HCT116 (cell line): Measurements from ENCODE around the gene LGALS4. TPM values are rescaled to one million over a fixed set of nuclear protein-coding genes. Genes with fewer than 3 reads are reported as not detected.

Source experiments
- ATAC-seq: fragments of 200-7000 bp; cut with Tn5 transposase; 2 replicates; pipeline ENCODE4 v1.9.1; 2020; ENCODE audit warnings: mild to moderate bottlenecking, moderate library complexity
- BruUV-seq: library from RNA; stranded (reverse); fragments of 400-500 nt; replicated peaks from 2 replicates; lab custom pipeline; 2021; lab: Mats Ljungman, UMichigan
- CTCF ChIA-PET: fragments of 300-600 bp; sonication (Branson Sonifier 250); formaldehyde crosslinking; loops from one replicate; lab custom pipeline; 2021; ENCODE audit warnings: antibody characterized with exemption; lab: Charles Lee
- POLR2A ChIA-PET: fragments of 300-600, 350-600 bp; sonication (Branson Sonifier 250); formaldehyde crosslinking; loops from one replicate; lab custom pipeline; 2021; ENCODE audit warnings: antibody characterized with exemption; lab: Charles Lee
- RAD21 ChIA-PET, 2 experiments: fragments of 300-600 bp; sonication (Branson Sonifier 250); formaldehyde crosslinking; loops; one replicate each; lab custom pipeline; 2023; ENCODE audit warnings: low total read pairs in 2 of 2; ENCODE audit not compliant: uncharacterized antibody in 2 of 2, unreplicated experiment in 2 of 2, low non-redundant PET in 1 of 2; lab: Charles Lee
- DNase-seq: peaks from one replicate; pipeline ENCODE4 v3.0.0-alpha.2; 2010; ENCODE audit warnings: low read depth, low spot score
- H2AFZ ChIP-seq: fragments of 200-600 bp; shearing (Covaris generic), sonication (generic); 2 replicates; pipeline ENCODE4 v1.6.1; 2017; ENCODE audit warnings: low read depth, mixed run types, mixed read lengths, antibody characterized with exemption, low read length; ENCODE audit not compliant: poor library complexity, severe bottlenecking
- H3K27ac ChIP-seq: 2 replicates; pipeline ENCODE4 v1.5.1; 2012; ENCODE audit warnings: low read depth, low read length
- H3K27me3 ChIP-seq: fragments of 200-600 bp; sonication (generic); 2 replicates; pipeline ENCODE4 v1.6.1; 2016; ENCODE audit warnings: mixed run types, low read length, mixed read lengths; ENCODE audit not compliant: insufficient read depth
- H3K36me3 ChIP-seq, 2 experiments: fragments of 200-500 bp in 1 of 2; fragments of 200-600 bp in 1 of 2; sonication (Bioruptor generic) in 1 of 2; sonication (generic) in 1 of 2; 2 replicates each; pipeline versions ENCODE4 v1.5.1 to v1.6.1; 2014 to 2016; ENCODE audit warnings: low read length in 2 of 2, inconsistent platforms in 1 of 2, mixed read lengths in 1 of 2, mixed run types in 1 of 2; ENCODE audit not compliant: insufficient read depth in 2 of 2, control insufficient read depth in 1 of 2
- H3K4me1 ChIP-seq, 2 experiments: fragments of 200-600 bp in 1 of 2; sonication (generic) in 1 of 2; 2 replicates each; pipeline versions ENCODE4 v1.5.1 to v1.6.1; 2012 to 2017; ENCODE audit warnings: low read length in 2 of 2, inconsistent platforms in 1 of 2, mild to moderate bottlenecking in 1 of 2, mixed read lengths in 1 of 2, mixed run types in 1 of 2, moderate library complexity in 1 of 2; ENCODE audit not compliant: insufficient read depth in 2 of 2, control insufficient read depth in 1 of 2
- H3K4me2 ChIP-seq: fragments of 200-600 bp; sonication (generic); 2 replicates; pipeline ENCODE4 v1.6.1; 2017; ENCODE audit warnings: mixed run types, low read length, mixed read lengths
- H3K4me3 ChIP-seq, 2 experiments: fragments of 200-600 bp in 1 of 2; sonication (generic) in 1 of 2; replicated peaks in 1 of 2; 2 replicates each; pipeline ENCODE4 v1.5.1; 2011 to 2016; ENCODE audit warnings: low read length in 2 of 2, control low read depth in 1 of 2, low read depth in 1 of 2, mild to moderate bottlenecking in 1 of 2, mixed read lengths in 1 of 2, mixed run types in 1 of 2
- H3K79me2 ChIP-seq: fragments of 200-600 bp; sonication (generic); 2 replicates; pipeline ENCODE4 v1.6.1; 2017; ENCODE audit warnings: mild to moderate bottlenecking, mixed run types, low read length, moderate library complexity, mixed read lengths; ENCODE audit not compliant: insufficient read depth
- H3K9ac ChIP-seq: fragments of 200-600 bp; sonication (generic); 2 replicates; pipeline ENCODE4 v1.6.1; 2016; ENCODE audit warnings: low read length, mixed read lengths
- H3K9me2 ChIP-seq: fragments of 200-600 bp; sonication (generic), shearing (Covaris generic); 2 replicates; pipeline ENCODE4 v1.6.1; 2017; ENCODE audit warnings: mixed run types, mild to moderate bottlenecking, moderate library complexity; ENCODE audit not compliant: insufficient read depth
- H3K9me3 ChIP-seq, 2 experiments: fragments of 200-500 bp in 1 of 2; fragments of 200-600 bp in 1 of 2; sonication (Bioruptor generic) in 1 of 2; sonication (generic) in 1 of 2; 2 replicates each; pipeline ENCODE4 v1.6.1; 2014 to 2017; ENCODE audit warnings: low read length in 2 of 2, mixed read lengths in 2 of 2, inconsistent platforms in 1 of 2, low read depth in 1 of 2, mild to moderate bottlenecking in 1 of 2, mixed run types in 1 of 2, moderate library complexity in 1 of 2; ENCODE audit not compliant: control insufficient read depth in 1 of 2, insufficient read depth in 1 of 2
- H4K20me1 ChIP-seq: fragments of 200-600 bp; sonication (generic), shearing (Covaris generic); 2 replicates; pipeline ENCODE4 v1.6.1; 2017; ENCODE audit warnings: mixed run types, mild to moderate bottlenecking, moderate library complexity; ENCODE audit not compliant: insufficient read depth
- ATF3 ChIP-seq: IDR thresholded peaks from 2 replicates; pipeline ENCODE4 v1.6.1; 2012
- CBX3 ChIP-seq: IDR thresholded peaks from 2 replicates; pipeline ENCODE4 v1.6.1; 2012; ENCODE audit warnings: low read depth
- EGR1 ChIP-seq: IDR thresholded peaks from 2 replicates; pipeline ENCODE4 v1.6.1; 2012; ENCODE audit warnings: low read depth
- ELF1 ChIP-seq: IDR thresholded peaks from 2 replicates; pipeline ENCODE4 v1.6.1; 2012; ENCODE audit warnings: low read depth, borderline replicate concordance
- EZH2phosphoT487 ChIP-seq: fragments of 200-600 bp; IDR thresholded peaks from 2 replicates; pipeline ENCODE4 v1.6.1; 2018; ENCODE audit warnings: antibody characterized with exemption, borderline replicate concordance
- FOSL1 ChIP-seq: IDR thresholded peaks from 2 replicates; pipeline ENCODE4 v1.6.1; 2012; ENCODE audit warnings: low read depth
- POLR2A ChIP-seq: IDR thresholded peaks from 2 replicates; pipeline ENCODE4 v1.7.0; 2011; ENCODE audit warnings: borderline replicate concordance; ENCODE audit not compliant: insufficient read depth, insufficient read length; ENCODE audit errors: extremely low read depth
- POLR2AphosphoS5 ChIP-seq: IDR thresholded peaks from 2 replicates; pipeline ENCODE4 v1.6.1; 2011; ENCODE audit warnings: mild to moderate bottlenecking, low read depth, low read length, moderate library complexity
- RAD21 ChIP-seq: IDR thresholded peaks from 2 replicates; pipeline ENCODE4 v1.6.1; 2012; ENCODE audit warnings: low read depth, mild to moderate bottlenecking
- REST ChIP-seq: IDR thresholded peaks from 2 replicates; pipeline ENCODE4 v1.6.1; 2012; ENCODE audit warnings: low read depth
- SIN3A ChIP-seq: IDR thresholded peaks from 2 replicates; pipeline ENCODE4 v1.6.1; 2012; ENCODE audit warnings: low read depth
- SRF ChIP-seq: IDR thresholded peaks from 2 replicates; pipeline ENCODE4 v1.6.1; 2012; ENCODE audit warnings: low read depth
- YY1 ChIP-seq: IDR thresholded peaks from 2 replicates; pipeline ENCODE4 v1.6.1; 2011; ENCODE audit warnings: low read length, low read depth, moderate library complexity, mild to moderate bottlenecking; ENCODE audit not compliant: insufficient replicate concordance; ENCODE audit errors: extremely low read depth
- ZNF274 ChIP-seq: fragments of 200-500 bp; sonication (Bioruptor generic); IDR thresholded peaks from 2 replicates; pipeline ENCODE4 v1.6.1; 2014; ENCODE audit warnings: mild to moderate bottlenecking, low read depth, low read length, inconsistent platforms
- intact Hi-C: fragments of 100-400 bp; cut with micrococcal nuclease; formaldehyde crosslinking; loops from 2 replicates; pipeline ENCODE4 v1.10.0; 2022
- total RNA-seq: library from RNA; stranded (reverse); gene quantifications from one replicate; pipeline ENCODE4 v1.2.1, GENCODE V29; 2021; ENCODE audit not compliant: unreplicated experiment

LGALS4 gene
- total RNA-seq, 1 experiment from 2014 or later = 0.86 TPM

DNA sequence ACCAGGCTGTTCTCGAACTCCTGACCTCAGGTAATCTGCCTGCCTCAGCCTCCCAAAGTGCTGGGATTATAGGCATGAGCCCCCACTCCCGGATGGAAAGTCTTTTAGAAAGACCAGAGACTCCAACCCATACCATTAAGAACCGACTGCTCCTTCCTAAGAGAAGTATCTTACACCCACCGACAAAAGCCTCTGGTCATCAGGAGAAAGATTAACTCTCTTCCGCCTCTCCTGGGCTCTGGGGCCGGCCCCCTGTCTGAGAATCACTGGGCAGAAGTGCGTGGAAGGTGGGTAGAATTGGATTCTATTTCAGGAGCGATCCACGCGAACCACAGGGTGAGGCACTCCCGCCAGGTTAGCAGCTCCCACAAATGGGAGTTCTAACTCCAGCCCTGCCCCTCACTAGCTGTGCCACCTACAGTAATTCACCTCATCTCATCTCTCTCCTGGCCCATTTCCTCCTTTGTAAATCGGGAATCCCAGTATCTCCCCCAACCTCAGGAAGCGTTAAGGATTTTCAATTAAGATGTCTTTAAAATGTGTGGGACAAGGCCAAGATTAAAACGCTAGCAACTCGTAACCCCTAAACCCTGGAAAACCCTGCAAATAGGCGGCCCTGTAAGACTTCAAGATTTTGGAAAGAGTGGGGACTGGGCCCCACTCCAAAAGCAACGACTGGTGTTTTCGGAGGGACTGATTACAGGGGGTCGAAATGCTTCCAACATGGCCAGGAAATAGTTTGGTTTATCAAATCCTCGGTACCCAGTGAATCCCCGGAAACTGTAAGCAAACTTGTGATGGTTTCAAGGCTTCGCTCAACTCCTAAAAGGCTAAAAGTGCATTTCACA, 35.8 kb upstream of the LGALS4 start:
- no peak for ATAC-seq
- no peak for TF ChIP-seq SIN3A
- TF ChIP-seq POLR2AphosphoS5 = no peak
- no peak for TF ChIP-seq FOSL1
- no peak for TF ChIP-seq YY1
- TF ChIP-seq SRF = no peak
- ChIA-PET RAD21 (no interaction called here), CTCF (interaction anchor here (0.9 to 1.2 kb wide), 3 partner anchors 37 to 85 kb away, joined by 3 to 8 read pairs (median 3); partner anchors contain the start of genes MRPS12 and SARS2), POLR2A (interaction anchor here (0.5 to 2.2 kb wide), 20 partner anchors 8 to 545 kb away, joined by 3 to 16 read pairs (median 4); partner anchors contain the start of genes ACTN4, C19orf33, ECH1 and EIF3K)
- H3K27ac ChIP-seq = peak overlapping the region; percentile 98
- peak overlapping the region; percentile 52 to 79 for H3K4me3 ChIP-seq
- peak overlapping the region; percentile 87 for H3K4me2 ChIP-seq
- no peak for DNase-seq
- no peak overlapping the region for H2AFZ ChIP-seq
- peaks cover 57% of the 10 kb centered on the region for H3K79me2 ChIP-seq
- peaks cover 12% of the 10 kb centered on the region for H4K20me1 ChIP-seq
- H3K9me3 ChIP-seq = no peaks in the 10 kb centered on the region
- intact Hi-C loops = no loop called here
- H3K36me3 ChIP-seq = peaks cover 37 to 47% of the 10 kb centered on the region in 2 experiments
- no peaks in the 10 kb centered on the region for H3K27me3 ChIP-seq
- BruUV-seq = TSS peak; percentile 53
- H3K9ac ChIP-seq = peak overlapping the region; percentile 97
- no peaks in the 10 kb centered on the region for H3K9me2 ChIP-seq
- H3K4me1 ChIP-seq = peaks cover 14 to 41% of the 10 kb centered on the region in 2 experiments

DNA sequence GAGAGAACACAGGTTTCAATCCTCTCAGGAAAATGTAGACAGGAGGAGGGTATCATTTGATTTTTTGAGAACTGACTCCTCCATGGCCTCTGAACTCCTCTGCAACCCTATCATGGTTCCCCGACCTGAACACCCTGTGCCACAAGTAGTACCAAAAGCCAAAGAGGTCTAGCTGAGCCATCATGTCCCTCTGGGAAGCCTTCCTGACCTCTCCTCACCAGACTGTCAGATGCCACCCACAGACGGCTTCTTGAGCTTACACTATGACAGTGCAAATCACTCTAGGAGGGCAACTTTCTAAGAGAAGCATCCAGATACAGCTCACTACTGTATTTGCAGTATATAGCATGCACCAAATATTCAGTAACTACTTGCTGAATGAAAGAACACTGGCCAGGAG, 33.4 kb upstream of the LGALS4 start:
- peaks cover 81% of the 10 kb centered on the region for H3K79me2 ChIP-seq
- no peak for ATAC-seq
- BruUV-seq = no TSS peak
- no peak overlapping the region for H3K4me3 ChIP-seq
- no peaks in the 10 kb centered on the region for H3K9me3 ChIP-seq
- H3K9me2 ChIP-seq = no peaks in the 10 kb centered on the region
- intact Hi-C loops = no loop called here
- no peak for DNase-seq
- ChIA-PET RAD21 (no interaction called here), CTCF (no interaction called here), POLR2A (no interaction called here)
- no peak overlapping the region for H3K4me2 ChIP-seq
- peaks cover 61 to 72% of the 10 kb centered on the region in 2 experiments for H3K36me3 ChIP-seq
- H3K27me3 ChIP-seq = no peaks in the 10 kb centered on the region
- no peak overlapping the region for H3K27ac ChIP-seq
- peaks cover 20% of the 10 kb centered on the region for H4K20me1 ChIP-seq
- no peak overlapping the region for H3K9ac ChIP-seq
- peaks cover 7 to 28% of the 10 kb centered on the region in 2 experiments; a peak in 3 of 4 replicates for H3K4me1 ChIP-seq
- H2AFZ ChIP-seq = no peak overlapping the region
- no peak for TF ChIP-seq ELF1
- TF ChIP-seq EGR1 = no peak
- TF ChIP-seq SRF = no peak
- no peak for TF ChIP-seq POLR2A
- TF ChIP-seq REST = no peak
- no peak for TF ChIP-seq ATF3
- no peak for TF ChIP-seq ZNF274
- no peak for TF ChIP-seq RAD21
- TF ChIP-seq CBX3 = no peak
- TF ChIP-seq EZH2phosphoT487 = no peak
